Measurements from ENCODE around the gene CBLL1.

GRCh38 chr7:107715531-107715930 is 28.4 kb upstream of the CBLL1 start:
- TF ChIP-seq POLR2A (IDR thresholded peaks at IDR 0.05) (no peak), CTCF (IDR thresholded peaks at IDR 0.05) (no peak)

Data from body of pancreas (tissue), 4 donors.